K562 (cell line): Measurements from ENCODE around the gene CCDC152. TPM values are rescaled to one million over a fixed set of nuclear protein-coding genes. Genes with fewer than 3 reads are reported as not detected.

Source experiments
- ATAC-seq: fragments of 200-7000 bp; cut with Tn5 transposase; 3 replicates; pipeline ENCODE4 v1.9.1; 2020; ENCODE audit warnings: moderate library complexity
- BruUV-seq: library from RNA; stranded (reverse); fragments of 400-500 nt; replicated peaks from 2 replicates; lab custom pipeline; 2021; lab: Mats Ljungman, UMichigan
- CTCF ChIA-PET: fragments of 300-600 bp; formaldehyde crosslinking; extraction: SDS; loops from one replicate; lab custom pipeline; 2021; ENCODE audit warnings: low intra/inter-chr PET ratio; lab: Yijun Ruan, JAX
- POLR2A ChIA-PET: fragments of 300-600, 350-650 bp; sonication (Branson Sonifier 250); formaldehyde crosslinking; extraction: SDS; loops from one replicate; lab custom pipeline; 2021; ENCODE audit warnings: antibody characterized with exemption, inconsistent platforms; lab: Yijun Ruan, JAX
- DNase-seq, 4 experiments: peaks; one replicate each; pipeline versions ENCODE4 v3.0.0 to v3.0.0-alpha.2; 2011 to 2018; ENCODE audit warnings: low spot score in 3 of 4, mixed read lengths in 3 of 4; ENCODE audit errors: extremely low read depth in 1 of 4
- FAIRE-seq: peaks from 2 replicates; lab custom pipeline; 2011; peaks lifted over from hg19 to GRCh38; lab: Jason Lieb, UNC
- H2AFZ ChIP-seq: 2 replicates; pipeline ENCODE4 v1.6.0; 2011; ENCODE audit warnings: low read depth, low read length, control low read depth, inconsistent platforms
- H3K27ac ChIP-seq: fragments of 200-600 bp; 3 replicates; pipeline ENCODE4 v1.8.0; 2011; ENCODE audit warnings: low read depth, mild to moderate bottlenecking, control low read depth, inconsistent platforms, low read length, moderate library complexity, mixed read lengths; ENCODE audit errors: extremely low read depth
- H3K27me3 ChIP-seq, 2 experiments: fragments of 300-600 bp in 1 of 2; 2 replicates in 1 of 2; 3 replicates in 1 of 2; pipeline versions ENCODE4 v1.6.0 to v1.8.0; 2011; ENCODE audit warnings: inconsistent platforms in 2 of 2, low read length in 2 of 2, mild to moderate bottlenecking in 1 of 2, mixed read lengths in 1 of 2, moderate library complexity in 1 of 2; ENCODE audit not compliant: control insufficient read depth in 2 of 2, insufficient read depth in 2 of 2
- H3K36me3 ChIP-seq: fragments of 300-600 bp; 3 replicates; pipeline ENCODE4 v1.8.0; 2011; ENCODE audit warnings: mild to moderate bottlenecking, low read length, inconsistent platforms; ENCODE audit not compliant: control insufficient read depth, insufficient read depth
- H3K4me1 ChIP-seq, 2 experiments: fragments of 200-600 bp in 1 of 2; replicated peaks in 1 of 2; 2 replicates in 1 of 2; 3 replicates in 1 of 2; pipeline versions ENCODE4 v1.5.1 to v1.8.0; 2011; ENCODE audit warnings: inconsistent platforms in 2 of 2, low read length in 2 of 2, mild to moderate bottlenecking in 1 of 2, mixed read lengths in 1 of 2, moderate library complexity in 1 of 2; ENCODE audit not compliant: control insufficient read depth in 2 of 2, insufficient read depth in 2 of 2
- H3K4me2 ChIP-seq: 2 replicates; pipeline ENCODE4 v1.6.1; 2011; ENCODE audit warnings: low read length, control low read depth, inconsistent platforms, mixed read lengths; ENCODE audit not compliant: insufficient read depth
- H3K4me3 ChIP-seq: fragments of 200-600 bp; sonication (generic), shearing (Covaris generic); 2 replicates; pipeline ENCODE4 v1.5.1; 2016; ENCODE audit warnings: control low read depth, inconsistent platforms
- H3K79me2 ChIP-seq: fragments of 200-600 bp; 3 replicates; pipeline ENCODE4 v1.8.0; 2011; ENCODE audit warnings: low read length, inconsistent platforms; ENCODE audit not compliant: control insufficient read depth, insufficient read depth
- H3K9ac ChIP-seq, 2 experiments: 2 replicates each; pipeline versions ENCODE4 v1.6.0 to v1.6.1; 2011; ENCODE audit warnings: low read depth in 2 of 2, low read length in 2 of 2, control low read depth in 1 of 2, inconsistent platforms in 1 of 2, mild to moderate bottlenecking in 1 of 2, mixed read lengths in 1 of 2; ENCODE audit not compliant: insufficient read depth in 1 of 2
- H3K9me1 ChIP-seq: one replicate; pipeline ENCODE4 v1.6.0; 2011; ENCODE audit warnings: inconsistent platforms, mild to moderate bottlenecking, low read length, moderate library complexity; ENCODE audit not compliant: control insufficient read depth, insufficient read depth
- H3K9me3 ChIP-seq: replicated peaks from 2 replicates; pipeline ENCODE4 v1.5.1; 2011; ENCODE audit warnings: low read depth, low read length, inconsistent platforms; ENCODE audit not compliant: control insufficient read depth, insufficient read depth
- H4K20me1 ChIP-seq: replicated peaks from 2 replicates; pipeline ENCODE4 v1.6.1; 2011; ENCODE audit warnings: low read length, inconsistent platforms, mixed read lengths; ENCODE audit not compliant: control insufficient read depth, insufficient read depth
- MTA3 ChIP-seq: fragments of 450-650 bp; formaldehyde crosslinking; IDR thresholded peaks from 2 replicates; pipeline ENCODE4 v1.6.1; 2017; ENCODE audit warnings: mild to moderate bottlenecking, borderline replicate concordance
- NFATC3 ChIP-seq: fragments of 450-650 bp; IDR thresholded peaks from 2 replicates; pipeline ENCODE4 v1.6.1; 2017; ENCODE audit warnings: mild to moderate bottlenecking
- PHF8 ChIP-seq: fragments of 200-600 bp; sonication (generic); IDR thresholded peaks from 2 replicates; pipeline ENCODE4 v1.6.1; 2012; ENCODE audit warnings: mixed run types, mild to moderate bottlenecking, inconsistent platforms, low read length, moderate library complexity, borderline replicate concordance
- RBM39 ChIP-seq: fragments of 200-400 bp; formaldehyde crosslinking; optimal IDR thresholded peaks from 2 replicates; pipeline ENCODE3; 2018; ENCODE audit warnings: low read depth, low read length
- RFX7 ChIP-seq: fragments of 250-450 bp; sonication (Bioruptor Pico); IDR thresholded peaks from 2 replicates; pipeline ENCODE4 v1.5.1; 2021; ENCODE audit warnings: mild to moderate bottlenecking
- SIN3A ChIP-seq, 2 experiments: fragments of 150-350 bp in 1 of 2; IDR thresholded peaks; 2 replicates each; pipeline ENCODE4 v1.6.1; 2011 to 2016; ENCODE audit warnings: borderline replicate concordance in 2 of 2, low read depth in 2 of 2, low read length in 2 of 2, mild to moderate bottlenecking in 2 of 2, moderate library complexity in 2 of 2; ENCODE audit not compliant: control insufficient read depth in 1 of 2
- SIN3B ChIP-seq: fragments of 450-650 bp; IDR thresholded peaks from 2 replicates; pipeline ENCODE4 v1.6.1; 2017; ENCODE audit warnings: low read depth, mild to moderate bottlenecking, moderate library complexity
- ZNF143 ChIP-seq: sonication (generic); formaldehyde crosslinking; IDR thresholded peaks from 2 replicates; pipeline ENCODE4 v1.9.0; 2022; ENCODE audit warnings: mild to moderate bottlenecking, missing genetic modification reagents
- ZNF431 ChIP-seq: sonication (generic); formaldehyde crosslinking; IDR thresholded peaks from 2 replicates; pipeline ENCODE4 v1.8.0; 2022; ENCODE audit warnings: mild to moderate bottlenecking, missing genetic modification reagents
- WGBS: fragments of 100-300 bp; shearing (Covaris generic); methylation state at CpG from one replicate; pipeline ENCODE4 v1.1.6; 2016; ENCODE audit warnings: low coverage, mixed read lengths; ENCODE audit not compliant: insufficient coverage; ENCODE audit errors: missing lambda C conversion rate; 5-methylcytosine and 5-hydroxymethylcytosine counted together
- in situ Hi-C: fragments of 300-500 bp; cut with MboI; formaldehyde crosslinking; loops from 4 replicates; pipeline ENCODE4 v1.15.0; 2018; ENCODE audit warnings: inconsistent platforms, mixed read lengths
- intact Hi-C: fragments of 100-400 bp; cut with micrococcal nuclease; formaldehyde crosslinking; loops from 2 replicates; pipeline ENCODE4 v1.14.2; 2022
- polyA plus RNA-seq, 8 experiments: library from polyadenylated mRNA; depleted of rRNA in 4 of 8; stranded (reverse) in 5 of 8; unstranded in 3 of 8; fragments of >200 nt; fragmentation: Nextera tagmentation in 2 of 8; fragmentation: Illumina TruSeq in 1 of 8; extraction: Ambion mirVana in 2 of 8; extraction: Trizol in 1 of 8; gene quantifications; 2 replicates each; pipeline versions ENCODE4 v1.2.1 to v1.2.3, GENCODE V29; 2011 to 2014; ENCODE audit warnings: inconsistent platforms in 1 of 8, missing spikeins in 1 of 8
- total RNA-seq, 7 experiments: library from RNA; depleted of rRNA in 6 of 7; stranded (reverse); fragments of >200 nt in 6 of 7; fragmentation: Illumina TruSeq in 2 of 7; extraction: Trizol in 2 of 7; gene quantifications; 2 replicates each; pipeline versions ENCODE4 v1.2.1 to v1.2.3, GENCODE V29; 2011 to 2021; ENCODE audit warnings: low replicate concordance in 1 of 7
- TF ChIP-seq, protein P1 (sequence below), 2 experiments: IDR thresholded peaks; 2 replicates each; pipeline ENCODE4 v1.6.1; 2012; ENCODE audit warnings: improper control_type of control experiment in 2 of 2, low read depth in 2 of 2, low read length in 2 of 2, borderline replicate concordance in 1 of 2
- TF ChIP-seq, protein P2 (sequence below): sonication (generic); IDR thresholded peaks from 2 replicates; pipeline ENCODE4 v1.6.1; 2016
- TF ChIP-seq, protein P3 (sequence below): fragments of 250-450 bp; sonication (Bioruptor Pico); IDR thresholded peaks from 2 replicates; pipeline ENCODE4 v1.4.0; 2020; ENCODE audit warnings: mild to moderate bottlenecking, moderate library complexity
- TF ChIP-seq, protein P4 (sequence below): sonication (generic); formaldehyde crosslinking; IDR thresholded peaks from 2 replicates; pipeline ENCODE4 v1.8.0; 2022; ENCODE audit warnings: missing genetic modification reagents, mild to moderate bottlenecking, moderate library complexity, borderline replicate concordance
- TF ChIP-seq, protein P5 (sequence below): sonication (generic); formaldehyde crosslinking; IDR thresholded peaks from 2 replicates; pipeline ENCODE4 v1.8.1; 2022; ENCODE audit warnings: missing genetic modification reagents

The CCDC152 gene
- total and polyA plus RNA-seq, 9 of the 15 experiments (the other 6 are each of a cell fraction or from before 2014, with no cell fraction given), result 2.5 to 11.6 (median 5.1) TPM

DNA sequence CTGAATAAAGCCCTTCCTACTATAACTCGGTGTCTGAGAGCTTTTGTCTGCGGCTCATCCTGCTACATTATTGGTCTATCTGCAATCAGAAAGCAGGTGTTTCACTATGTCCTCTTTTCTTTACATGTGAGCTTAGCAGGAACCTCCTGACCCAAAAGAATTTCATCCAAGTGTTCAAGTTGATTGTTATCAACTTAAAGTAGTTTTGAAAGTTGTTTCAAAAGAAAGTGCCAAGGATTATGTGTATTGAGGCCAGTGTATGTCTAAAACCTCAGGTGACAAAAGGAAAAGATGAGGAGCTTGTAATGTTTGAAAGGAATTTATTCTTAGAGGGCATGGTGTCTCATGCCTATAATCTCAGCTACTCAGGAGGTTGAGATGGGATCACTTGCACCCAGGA is 63.1 kb downstream of the CCDC152 start:
- H3K4me1 ChIP-seq, result no peaks in the 10 kb centered on the region
- no peak for ATAC-seq
- H3K9ac ChIP-seq, result no peak overlapping the region
- intact Hi-C loops, result no loop called here
- no peaks in the 10 kb centered on the region for H3K36me3 ChIP-seq
- FAIRE-seq, result no peak
- no peaks in the 10 kb centered on the region for H3K27me3 ChIP-seq
- in situ Hi-C loops, result no loop called here
- no peaks in the 10 kb centered on the region for H3K79me2 ChIP-seq
- ChIA-PET POLR2A (interaction anchor here (0.8 to 1.0 kb wide), 4 partner anchors 8 to 18 kb away, joined by 3 to 4 read pairs (median 4); partner anchors contain the start of gene SELENOP), CTCF (no interaction called here)
- no peak overlapping the region for H3K27ac ChIP-seq
- WGBS, result 10% methylated on average over 2 of the region's 2 CpGs
- TF ChIP-seq, protein P1, sequence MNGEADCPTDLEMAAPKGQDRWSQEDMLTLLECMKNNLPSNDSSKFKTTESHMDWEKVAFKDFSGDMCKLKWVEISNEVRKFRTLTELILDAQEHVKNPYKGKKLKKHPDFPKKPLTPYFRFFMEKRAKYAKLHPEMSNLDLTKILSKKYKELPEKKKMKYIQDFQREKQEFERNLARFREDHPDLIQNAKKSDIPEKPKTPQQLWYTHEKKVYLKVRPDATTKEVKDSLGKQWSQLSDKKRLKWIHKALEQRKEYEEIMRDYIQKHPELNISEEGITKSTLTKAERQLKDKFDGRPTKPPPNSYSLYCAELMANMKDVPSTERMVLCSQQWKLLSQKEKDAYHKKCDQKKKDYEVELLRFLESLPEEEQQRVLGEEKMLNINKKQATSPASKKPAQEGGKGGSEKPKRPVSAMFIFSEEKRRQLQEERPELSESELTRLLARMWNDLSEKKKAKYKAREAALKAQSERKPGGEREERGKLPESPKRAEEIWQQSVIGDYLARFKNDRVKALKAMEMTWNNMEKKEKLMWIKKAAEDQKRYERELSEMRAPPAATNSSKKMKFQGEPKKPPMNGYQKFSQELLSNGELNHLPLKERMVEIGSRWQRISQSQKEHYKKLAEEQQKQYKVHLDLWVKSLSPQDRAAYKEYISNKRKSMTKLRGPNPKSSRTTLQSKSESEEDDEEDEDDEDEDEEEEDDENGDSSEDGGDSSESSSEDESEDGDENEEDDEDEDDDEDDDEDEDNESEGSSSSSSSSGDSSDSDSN (IDR thresholded peaks at IDR 0.05; ENCODE audit: borderline replicate concordance in 1 of 2, low read depth in 2 of 2, low read length in 2 of 2), result no peak
- no peak for TF ChIP-seq RFX7 (CRISPR knock-in tag)
- no peak for TF ChIP-seq MTA3
- TF ChIP-seq SIN3A (IDR thresholded peaks at IDR 0.05; ENCODE audit: borderline replicate concordance in 2 of 2, control insufficient read depth in 1 of 2, low read depth in 2 of 2, low read length in 2 of 2), result no peak
- no peak for TF ChIP-seq ZNF431 (CRISPR knock-in tag)
- TF ChIP-seq SIN3B, result no peak
- TF ChIP-seq NFATC3, result no peak
- TF ChIP-seq PHF8, result no peak
- TF ChIP-seq, protein P2, sequence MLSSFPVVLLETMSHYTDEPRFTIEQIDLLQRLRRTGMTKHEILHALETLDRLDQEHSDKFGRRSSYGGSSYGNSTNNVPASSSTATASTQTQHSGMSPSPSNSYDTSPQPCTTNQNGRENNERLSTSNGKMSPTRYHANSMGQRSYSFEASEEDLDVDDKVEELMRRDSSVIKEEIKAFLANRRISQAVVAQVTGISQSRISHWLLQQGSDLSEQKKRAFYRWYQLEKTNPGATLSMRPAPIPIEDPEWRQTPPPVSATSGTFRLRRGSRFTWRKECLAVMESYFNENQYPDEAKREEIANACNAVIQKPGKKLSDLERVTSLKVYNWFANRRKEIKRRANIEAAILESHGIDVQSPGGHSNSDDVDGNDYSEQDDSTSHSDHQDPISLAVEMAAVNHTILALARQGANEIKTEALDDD, result no peak
- TF ChIP-seq, protein P3, sequence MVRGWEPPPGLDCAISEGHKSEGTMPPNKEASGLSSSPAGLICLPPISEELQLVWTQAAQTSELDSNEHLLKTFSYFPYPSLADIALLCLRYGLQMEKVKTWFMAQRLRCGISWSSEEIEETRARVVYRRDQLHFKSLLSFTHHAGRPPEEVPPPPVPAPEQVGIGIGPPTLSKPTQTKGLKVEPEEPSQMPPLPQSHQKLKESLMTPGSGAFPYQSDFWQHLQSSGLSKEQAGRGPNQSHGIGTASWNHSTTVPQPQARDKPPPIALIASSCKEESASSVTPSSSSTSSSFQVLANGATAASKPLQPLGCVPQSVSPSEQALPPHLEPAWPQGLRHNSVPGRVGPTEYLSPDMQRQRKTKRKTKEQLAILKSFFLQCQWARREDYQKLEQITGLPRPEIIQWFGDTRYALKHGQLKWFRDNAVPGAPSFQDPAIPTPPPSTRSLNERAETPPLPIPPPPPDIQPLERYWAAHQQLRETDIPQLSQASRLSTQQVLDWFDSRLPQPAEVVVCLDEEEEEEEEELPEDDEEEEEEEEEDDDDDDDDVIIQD (CRISPR knock-in tag), result no peak
- TF ChIP-seq, protein P4, sequence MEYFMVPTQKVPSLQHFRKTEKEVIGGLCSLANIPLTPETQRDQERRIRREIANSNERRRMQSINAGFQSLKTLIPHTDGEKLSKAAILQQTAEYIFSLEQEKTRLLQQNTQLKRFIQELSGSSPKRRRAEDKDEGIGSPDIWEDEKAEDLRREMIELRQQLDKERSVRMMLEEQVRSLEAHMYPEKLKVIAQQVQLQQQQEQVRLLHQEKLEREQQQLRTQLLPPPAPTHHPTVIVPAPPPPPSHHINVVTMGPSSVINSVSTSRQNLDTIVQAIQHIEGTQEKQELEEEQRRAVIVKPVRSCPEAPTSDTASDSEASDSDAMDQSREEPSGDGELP (CRISPR knock-in tag), result no peak
- TF ChIP-seq RBM39, result no peak
- no peak for TF ChIP-seq ZNF143 (CRISPR knock-in tag)
- TF ChIP-seq, protein P5, sequence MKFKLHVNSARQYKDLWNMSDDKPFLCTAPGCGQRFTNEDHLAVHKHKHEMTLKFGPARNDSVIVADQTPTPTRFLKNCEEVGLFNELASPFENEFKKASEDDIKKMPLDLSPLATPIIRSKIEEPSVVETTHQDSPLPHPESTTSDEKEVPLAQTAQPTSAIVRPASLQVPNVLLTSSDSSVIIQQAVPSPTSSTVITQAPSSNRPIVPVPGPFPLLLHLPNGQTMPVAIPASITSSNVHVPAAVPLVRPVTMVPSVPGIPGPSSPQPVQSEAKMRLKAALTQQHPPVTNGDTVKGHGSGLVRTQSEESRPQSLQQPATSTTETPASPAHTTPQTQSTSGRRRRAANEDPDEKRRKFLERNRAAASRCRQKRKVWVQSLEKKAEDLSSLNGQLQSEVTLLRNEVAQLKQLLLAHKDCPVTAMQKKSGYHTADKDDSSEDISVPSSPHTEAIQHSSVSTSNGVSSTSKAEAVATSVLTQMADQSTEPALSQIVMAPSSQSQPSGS (CRISPR knock-in tag), result no peak
- no peak overlapping the region for H3K4me2 ChIP-seq
- H3K4me3 ChIP-seq, result no peak overlapping the region
- H2AFZ ChIP-seq, result no peak overlapping the region; the same call in 1 of the 2 replicates
- no peaks in the 10 kb centered on the region for H3K9me1 ChIP-seq
- no peak for DNase-seq
- H3K9me3 ChIP-seq, result no peaks in the 10 kb centered on the region
- no peaks in the 10 kb centered on the region for H4K20me1 ChIP-seq
- no TSS peak for BruUV-seq
